GM19099 (cell line): ENCODE data around the gene EDIL3.

Experiments used
- POLR2A ChIP-seq: IDR thresholded peaks from 3 replicates; pipeline ENCODE4 v1.6.1; 2011; ENCODE audit warnings: low read depth; ENCODE audit not compliant: insufficient read length; ENCODE audit errors: extremely low read depth

Gene EDIL3

GRCh38 chr5:84017523-84018172 is 367.0 kb downstream of the EDIL3 start:
- no peak for TF ChIP-seq POLR2A

GRCh38 chr5:84016085-84016484 is 368.6 kb downstream of the EDIL3 start:
- TF ChIP-seq POLR2A: no peak

GRCh38 chr5:84014966-84015365 is 369.7 kb downstream of the EDIL3 start:
- no peak for TF ChIP-seq POLR2A

GRCh38 chr5:83993803-83994202 is 390.9 kb downstream of the EDIL3 start:
- TF ChIP-seq POLR2A: no peak

- TF ChIP-seq POLR2A: no peak
Measured at GRCh38 chr5:83991566-83992224, 393.0 kb downstream of the EDIL3 start.

- no peak for TF ChIP-seq POLR2A
Measured at GRCh38 chr5:83988293-83988685, 396.4 kb downstream of the EDIL3 start.

GRCh38 chr5:83987513-83988292 is 397.0 kb downstream of the EDIL3 start:
- TF ChIP-seq POLR2A: no peak

GRCh38 chr5:83983852-83984251 is 400.8 kb downstream of the EDIL3 start:
- TF ChIP-seq POLR2A: no peak

- no peak for TF ChIP-seq POLR2A
Measured at GRCh38 chr5:83973925-83974815, 410.5 kb downstream of the EDIL3 start.

- no peak for TF ChIP-seq POLR2A
Measured at GRCh38 chr5:83972909-83973308, 411.8 kb downstream of the EDIL3 start.

GRCh38 chr5:83972236-83972635 is 412.4 kb downstream of the EDIL3 start:
- TF ChIP-seq POLR2A: no peak

GRCh38 chr5:83967417-83967816 is 417.3 kb downstream of the EDIL3 start:
- no peak for TF ChIP-seq POLR2A

GRCh38 chr5:83965441-83965840 is 419.2 kb downstream of the EDIL3 start:
- TF ChIP-seq POLR2A: no peak

GRCh38 chr5:83964271-83964670 is 420.4 kb downstream of the EDIL3 start:
- no peak for TF ChIP-seq POLR2A

- TF ChIP-seq POLR2A: no peak
Measured at GRCh38 chr5:83957188-83957587, 427.5 kb downstream of the EDIL3 start.
